ENCODE data around the gene HMMR.
"Not testable (repeated sequence)": the region's sequence is repeated elsewhere in the genome, so short reads cannot be mapped to it uniquely, and the experiment has no call there.

Gene HMMR

DNA sequence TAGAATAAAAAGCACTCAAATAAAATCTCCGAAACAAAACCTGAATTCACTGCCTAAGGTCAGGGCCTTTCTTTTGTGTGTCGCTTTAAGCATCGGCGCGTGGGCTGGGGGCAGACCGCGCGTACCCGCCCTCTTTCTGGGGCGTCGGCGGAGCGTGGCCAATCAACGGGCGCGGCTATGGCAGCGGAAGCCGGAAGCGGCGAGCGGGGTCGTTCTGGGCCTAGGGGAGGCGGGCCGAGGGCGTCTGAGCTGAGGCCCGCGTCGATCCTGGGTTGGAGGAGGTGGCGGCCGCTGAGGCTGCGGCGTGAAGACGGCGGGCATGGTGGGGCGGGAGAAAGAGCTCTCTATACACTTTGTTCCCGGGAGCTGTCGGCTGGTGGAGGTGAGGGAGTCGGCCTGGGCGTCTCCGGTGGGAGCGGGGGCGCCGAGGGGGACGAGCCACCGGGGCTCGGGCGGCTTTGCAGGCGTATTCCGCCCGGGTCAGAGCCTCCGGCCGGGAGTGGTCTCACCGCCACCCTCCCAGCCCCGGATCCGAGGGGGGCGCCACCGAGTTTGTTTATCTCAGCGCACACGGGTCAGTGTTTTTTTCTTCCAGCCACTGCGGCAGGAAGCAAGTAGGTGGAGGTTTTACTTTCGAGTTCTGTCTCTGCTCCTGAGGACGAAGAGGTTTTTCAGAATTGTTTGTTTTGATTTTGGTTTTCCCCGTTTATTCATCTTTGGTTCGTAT lies 45.1 kb downstream of the HMMR start, which contains the start of gene MAT2B:
Gene MAT2B, plus strand, starts transcription at position 252 of the 727 bp plus-strand sequence. Its CDS starts 68 bp downstream, at position 320.
- DNase-seq (ENCODE audit: extremely low read depth in 1 of 2, low read depth in 1 of 2), result peak; percentile 89 to 93

DNA sequence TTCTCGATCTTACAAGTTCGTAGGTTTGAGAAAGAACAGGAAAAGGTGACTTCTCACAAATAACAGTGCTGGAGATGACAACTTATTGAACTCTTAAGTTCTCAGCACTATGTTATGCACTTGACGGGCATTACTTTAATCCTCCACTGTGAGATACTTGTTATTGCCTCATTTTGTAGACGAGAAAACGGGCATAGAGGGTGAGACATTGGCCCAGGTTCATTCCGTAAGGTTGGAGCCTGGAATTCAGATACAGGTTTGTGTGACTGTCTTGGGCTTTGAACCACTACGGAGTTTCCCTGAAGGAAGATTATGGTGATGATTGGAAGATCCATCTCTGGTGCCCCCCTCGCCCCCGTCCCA lies 45.6 kb downstream of the HMMR start:
- DNase-seq (ENCODE audit: extremely low read depth in 1 of 2, low read depth in 1 of 2), result no peak

DNA sequence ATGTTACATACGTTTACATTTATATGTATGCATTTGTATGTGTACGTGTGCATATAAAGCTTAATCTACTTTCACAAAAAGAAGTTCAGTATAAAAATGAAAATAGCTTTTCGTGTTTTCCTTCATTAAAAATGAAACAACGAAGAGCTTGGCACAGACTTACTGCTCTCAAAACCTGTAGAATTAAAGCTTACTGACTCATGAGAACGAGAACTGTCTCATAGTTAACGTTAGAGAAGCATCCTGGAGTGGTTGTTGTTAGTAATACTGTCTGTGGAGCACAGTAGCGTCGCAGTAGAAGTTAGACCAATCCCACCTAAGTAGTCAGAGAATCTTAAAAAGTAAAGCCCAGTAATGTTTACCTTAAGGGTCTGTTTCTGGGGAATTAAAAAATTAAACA lies 46.3 kb downstream of the HMMR start:
- no peak for DNase-seq (ENCODE audit: extremely low read depth in 1 of 2, low read depth in 1 of 2)

DNA sequence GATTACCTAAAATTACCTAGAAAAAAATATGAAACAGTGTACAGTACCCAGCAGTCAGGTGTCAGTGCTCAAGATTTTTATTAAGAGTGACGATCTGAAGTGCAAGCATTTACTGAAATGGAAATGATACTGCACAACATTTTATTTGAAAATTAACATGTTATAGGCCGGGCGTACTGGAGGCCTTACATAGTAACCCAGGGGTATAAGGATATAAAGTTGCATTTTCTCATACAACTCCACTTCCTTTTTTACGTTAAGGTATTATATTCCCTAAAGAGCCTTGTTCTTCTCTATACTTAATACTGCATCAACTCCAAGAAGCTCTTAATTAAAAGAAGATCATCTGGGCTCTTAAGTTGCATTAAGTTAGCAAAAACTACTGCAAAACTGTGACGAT lies 48.3 kb downstream of the HMMR start:
- no peak for DNase-seq (ENCODE audit: extremely low read depth in 1 of 2, low read depth in 1 of 2)

GRCh38 chr5:163509291-163509951 lies 49.0 kb downstream of the HMMR start:
- no peak for DNase-seq (ENCODE audit: extremely low read depth in 1 of 2, low read depth in 1 of 2)

- DNase-seq (ENCODE audit: extremely low read depth in 1 of 2, low read depth in 1 of 2), result no peak
Observed at GRCh38 chr5:163512526-163512925, 52.1 kb downstream of the HMMR start.

- DNase-seq (ENCODE audit: extremely low read depth in 1 of 2, low read depth in 1 of 2), result no peak
Observed at GRCh38 chr5:163525096-163525495, 64.7 kb downstream of the HMMR start.

- no peak for DNase-seq (ENCODE audit: extremely low read depth in 1 of 2, low read depth in 1 of 2)
Observed at GRCh38 chr5:163529698-163530097, 69.3 kb downstream of the HMMR start.

GRCh38 chr5:163531272-163531671 lies 70.8 kb downstream of the HMMR start:
- DNase-seq (ENCODE audit: extremely low read depth in 1 of 2, low read depth in 1 of 2), result no peak

DNA sequence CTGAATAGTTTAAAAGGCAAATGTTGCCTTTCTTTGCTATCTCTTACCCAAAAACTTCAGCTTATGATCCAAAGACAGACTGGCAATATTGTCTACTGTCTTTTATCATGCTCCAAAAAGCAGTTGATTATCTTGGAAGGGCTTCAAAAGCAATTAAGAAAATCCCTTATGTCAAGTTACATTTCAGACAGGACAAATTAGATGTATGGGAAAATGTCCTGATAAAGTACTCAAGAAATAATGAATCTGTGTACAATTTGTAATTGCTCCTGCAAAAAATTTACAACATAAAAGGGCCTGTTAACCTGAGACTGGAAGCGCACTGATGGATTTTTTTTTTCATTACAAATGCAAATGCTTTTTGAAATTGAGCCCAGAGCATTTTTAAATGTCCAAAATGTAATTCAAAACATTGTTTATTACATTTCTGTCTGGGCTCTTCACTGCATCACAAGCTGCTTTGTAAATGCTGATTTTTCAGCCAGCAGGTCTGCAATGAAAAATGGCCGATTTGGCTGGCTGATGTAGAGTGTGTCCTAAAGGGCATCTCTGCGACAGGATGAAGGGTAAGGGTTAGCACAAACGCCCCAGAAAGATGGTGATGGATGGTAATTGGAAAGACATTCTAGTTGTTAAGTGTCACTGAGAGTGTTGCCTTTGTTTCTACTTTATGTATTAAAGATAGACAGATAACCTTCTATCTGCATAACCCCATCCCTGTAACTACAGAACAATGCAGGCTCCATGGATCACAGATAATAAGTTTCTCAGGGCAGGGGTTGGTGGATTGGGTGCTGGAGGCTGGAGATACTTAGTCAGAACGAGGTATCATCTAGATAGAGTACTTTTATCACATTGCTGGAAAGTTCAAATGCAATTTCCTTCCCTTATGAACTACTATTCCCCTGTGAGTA lies 72.0 kb downstream of the HMMR start:
- no peak for DNase-seq (ENCODE audit: extremely low read depth in 1 of 2, low read depth in 1 of 2)

DNA sequence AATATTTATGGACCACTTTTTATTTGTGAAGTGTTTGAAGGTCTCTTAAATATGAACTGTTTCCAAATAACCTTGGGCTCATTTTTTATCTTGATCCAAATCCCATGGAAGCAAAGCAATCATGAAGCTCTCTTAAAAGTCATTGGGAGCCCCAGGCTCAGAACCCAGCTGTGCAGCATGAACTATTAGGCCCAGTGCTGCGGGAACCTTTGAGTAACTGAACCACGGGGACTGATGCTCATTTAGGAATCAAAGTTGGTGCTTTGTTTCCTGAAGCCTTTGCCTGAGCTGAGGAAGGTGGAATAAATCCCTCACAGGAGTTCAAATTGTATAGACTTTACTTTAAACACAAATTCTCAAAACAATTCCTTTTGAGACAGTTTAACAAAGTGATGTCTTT lies 72.8 kb downstream of the HMMR start:
- no peak for DNase-seq (ENCODE audit: extremely low read depth in 1 of 2, low read depth in 1 of 2)

- DNase-seq (ENCODE audit: extremely low read depth in 1 of 2, low read depth in 1 of 2), result no peak
Observed at GRCh38 chr5:163534492-163535094, 74.2 kb downstream of the HMMR start.

DNA sequence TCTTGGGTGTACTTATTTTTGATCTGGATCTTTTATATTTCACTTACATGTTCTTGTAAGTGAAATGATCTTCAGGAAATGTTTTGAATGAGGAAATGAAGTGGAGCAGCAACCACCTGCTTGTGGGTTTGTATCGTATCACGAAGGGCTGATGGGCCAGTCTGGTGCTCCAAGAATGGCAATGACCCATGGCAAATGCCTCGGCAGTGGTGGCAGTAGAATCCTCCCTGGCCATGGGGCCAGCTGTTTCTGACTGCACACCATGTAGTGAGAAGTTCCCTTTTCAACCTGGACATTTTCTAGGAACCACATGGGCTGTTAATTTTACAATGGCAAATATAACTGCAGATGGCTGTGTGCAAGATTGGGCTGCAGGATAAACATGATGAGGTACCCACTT lies 74.9 kb downstream of the HMMR start:
- DNase-seq (ENCODE audit: extremely low read depth in 1 of 2, low read depth in 1 of 2), result no peak

DNA sequence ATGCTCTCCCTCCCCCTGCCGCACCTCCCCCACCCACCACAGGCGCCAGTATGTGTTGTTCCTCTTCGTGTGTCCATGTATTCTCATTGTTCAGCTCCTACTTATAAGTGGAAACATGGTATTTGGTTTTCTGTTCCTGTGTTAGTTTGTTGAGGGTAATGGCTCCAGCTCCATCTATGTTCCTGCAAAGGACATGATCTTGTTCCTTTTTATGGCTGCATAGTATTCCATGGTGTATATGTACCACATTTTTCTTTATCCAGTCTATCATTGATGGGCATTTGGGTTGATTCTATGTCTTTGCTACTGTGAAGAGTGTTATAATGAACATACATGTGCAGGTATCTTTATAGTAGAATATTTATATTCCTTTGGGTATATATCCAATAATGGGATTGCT lies 76.0 kb downstream of the HMMR start:
- DNase-seq (ENCODE audit: extremely low read depth in 1 of 2, low read depth in 1 of 2), result not testable (repeated sequence)

- DNase-seq (ENCODE audit: extremely low read depth in 1 of 2, low read depth in 1 of 2), result no peak
Observed at GRCh38 chr5:163540696-163541095, 80.3 kb downstream of the HMMR start.
